Stimulated activated CD4-positive, alpha-beta T cell treated with anti-CD3 and anti-CD28 coated beads, Interleukin-4, amount 100 ng/mL, for 24 hours (primary cell): ENCODE data around the gene DNHD1.

Experiments
- DNase-seq: peaks from one replicate; pipeline ENCODE4 v3.0.0-alpha.2; 2020

DNHD1 gene

GRCh38 chr11:6565325-6565724 is 68.2 kb downstream of the DNHD1 start:
- no peak for DNase-seq

- DNase-seq = no peak
These were observed 69.1 kb downstream of the DNHD1 start for GRCh38 chr11:6565988-6566703.

- no peak for DNase-seq
These were observed 69.8 kb downstream of the DNHD1 start for GRCh38 chr11:6566704-6567370.

- no peak for DNase-seq
These were observed 70.3 kb downstream of the DNHD1 start for GRCh38 chr11:6567371-6567745.

- no peak for DNase-seq
These were observed 71.3 kb downstream of the DNHD1 start for GRCh38 chr11:6568191-6568918.

GRCh38 chr11:6569706-6570105 is 72.6 kb downstream of the DNHD1 start:
- no peak for DNase-seq

- DNase-seq = no peak
These were observed 73.8 kb downstream of the DNHD1 start for GRCh38 chr11:6570691-6571427.

- DNase-seq = no peak
These were observed 74.4 kb downstream of the DNHD1 start for GRCh38 chr11:6571434-6572008.

GRCh38 chr11:6572215-6572614 is 75.1 kb downstream of the DNHD1 start:
- DNase-seq = no peak

- no peak for DNase-seq
These were observed 78.0 kb downstream of the DNHD1 start for GRCh38 chr11:6574816-6575715.

GRCh38 chr11:6576471-6577373 is 79.6 kb downstream of the DNHD1 start:
- DNase-seq = no peak

GRCh38 chr11:6578134-6578533 is 81.1 kb downstream of the DNHD1 start:
- no peak for DNase-seq

GRCh38 chr11:6579681-6580080 is 82.6 kb downstream of the DNHD1 start:
- no peak for DNase-seq

GRCh38 chr11:6583584-6583983 is 86.5 kb downstream of the DNHD1 start:
- DNase-seq = no peak

- DNase-seq = no peak
These were observed 87.4 kb downstream of the DNHD1 start for GRCh38 chr11:6584528-6584927.

- DNase-seq = no peak
These were observed 89.6 kb downstream of the DNHD1 start for GRCh38 chr11:6586434-6587359.

- DNase-seq = no peak
These were observed 90.4 kb downstream of the DNHD1 start for GRCh38 chr11:6587360-6587953.

GRCh38 chr11:6588018-6588417 is 90.9 kb downstream of the DNHD1 start:
- DNase-seq = no peak

- DNase-seq = no peak
These were observed 97.2 kb downstream of the DNHD1 start for GRCh38 chr11:6594142-6594768.
